GM12878 (cell line): Measurements from ENCODE around the gene NMT1.

Source experiments
- BHLHE40 ChIP-seq, 2 experiments: fragments of 450-650 bp in 1 of 2; IDR thresholded peaks; 2 replicates each; pipeline ENCODE4 v1.6.1; 2011 to 2017; ENCODE audit warnings: low read depth in 2 of 2, borderline replicate concordance in 1 of 2, improper control_type of control experiment in 1 of 2, low read length in 1 of 2, mild to moderate bottlenecking in 1 of 2
- GATAD2B ChIP-seq: fragments of 450-650 bp; conservative IDR thresholded peaks from 2 replicates; pipeline ENCODE4 v1.6.1; 2017; ENCODE audit warnings: low read depth, mild to moderate bottlenecking, moderate library complexity
- JUNB ChIP-seq: IDR thresholded peaks from 2 replicates; pipeline ENCODE4 v1.6.1; 2016; ENCODE audit warnings: antibody characterized with exemption, mild to moderate bottlenecking
- NRF1 ChIP-seq: conservative IDR thresholded peaks from 2 replicates; pipeline ENCODE4 v1.6.1; 2011; ENCODE audit warnings: mild to moderate bottlenecking, low read depth, low read length, improper control_type of control experiment
- TCF3 ChIP-seq: IDR thresholded peaks from 2 replicates; pipeline ENCODE4 v1.6.1; 2012; ENCODE audit warnings: low read depth, mild to moderate bottlenecking, low read length, borderline replicate concordance; ENCODE audit not compliant: insufficient read depth
- YY1 ChIP-seq: IDR thresholded peaks from 2 replicates; pipeline ENCODE4 v1.6.1; 2011; ENCODE audit warnings: low read depth, mild to moderate bottlenecking, low read length
- TF ChIP-seq, protein P1 (sequence below): IDR thresholded peaks from 2 replicates; pipeline ENCODE4 v1.6.1; 2012; ENCODE audit warnings: low read length, inconsistent platforms
- TF ChIP-seq, protein P2 (sequence below): IDR thresholded peaks from 2 replicates; pipeline ENCODE4 v1.6.1; 2011; ENCODE audit warnings: borderline replicate concordance, low read depth, mild to moderate bottlenecking, moderate library complexity, mixed read lengths, low read length; ENCODE audit not compliant: insufficient read depth; ENCODE audit errors: extremely low read length
- TF ChIP-seq, protein P3 (sequence below), 3 experiments: IDR thresholded peaks in 2 of 3; conservative IDR thresholded peaks in 1 of 3; 2 replicates each; pipeline ENCODE4 v1.5.1; 2011; ENCODE audit warnings: low read depth in 3 of 3, low read length in 3 of 3, mild to moderate bottlenecking in 3 of 3, control low read depth in 2 of 3, moderate library complexity in 2 of 3, inconsistent platforms in 1 of 3, mixed read lengths in 1 of 3; ENCODE audit not compliant: control insufficient read depth in 2 of 3, insufficient read depth in 1 of 3; ENCODE audit errors: extremely low read depth in 1 of 3

DNA sequence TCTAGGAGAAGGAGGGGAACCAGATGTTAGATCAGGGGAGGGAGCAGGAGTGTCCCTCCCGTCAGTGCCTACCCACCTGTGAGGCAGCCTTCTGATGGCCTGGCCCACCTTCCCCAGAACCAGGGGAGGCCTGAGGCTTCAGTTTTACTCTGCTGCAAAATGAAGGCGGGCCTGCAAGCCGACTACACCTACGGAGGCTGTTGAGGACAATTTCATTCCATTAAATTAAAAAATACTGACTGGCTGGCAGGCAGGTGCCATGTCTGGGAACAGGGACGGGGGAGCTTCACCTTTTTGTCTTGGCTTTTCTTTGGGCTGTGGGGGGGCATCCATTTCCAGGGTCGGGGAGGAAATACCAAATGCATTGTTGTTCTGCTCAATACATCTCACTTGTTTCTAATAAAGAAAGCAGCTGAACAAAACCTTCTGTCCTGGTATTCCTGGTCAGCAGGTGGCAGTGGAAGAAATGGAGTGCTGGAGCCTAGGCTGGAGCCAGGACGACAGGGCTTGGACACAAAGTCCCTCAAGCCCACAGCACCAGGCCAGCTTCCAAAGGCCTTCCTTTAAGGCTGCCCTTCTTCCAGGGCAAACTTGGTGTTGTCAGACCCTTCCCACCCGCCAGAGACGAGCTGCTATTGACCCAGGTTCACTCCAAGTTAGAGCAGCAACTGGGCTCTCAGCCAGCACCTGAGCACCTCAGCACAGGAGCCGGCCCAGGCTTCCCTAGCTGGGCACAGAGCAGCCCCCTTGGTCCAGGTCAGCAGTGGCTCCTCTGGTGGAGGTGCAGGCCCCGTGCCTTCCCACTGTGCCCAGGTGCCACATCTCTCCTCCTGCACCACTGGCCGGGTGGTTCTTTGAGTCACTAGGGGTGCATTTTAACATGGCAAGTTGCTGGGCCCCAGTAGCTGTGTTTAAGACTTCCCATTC, 47.7 kb downstream of the NMT1 start:
- TF ChIP-seq, protein P1, sequence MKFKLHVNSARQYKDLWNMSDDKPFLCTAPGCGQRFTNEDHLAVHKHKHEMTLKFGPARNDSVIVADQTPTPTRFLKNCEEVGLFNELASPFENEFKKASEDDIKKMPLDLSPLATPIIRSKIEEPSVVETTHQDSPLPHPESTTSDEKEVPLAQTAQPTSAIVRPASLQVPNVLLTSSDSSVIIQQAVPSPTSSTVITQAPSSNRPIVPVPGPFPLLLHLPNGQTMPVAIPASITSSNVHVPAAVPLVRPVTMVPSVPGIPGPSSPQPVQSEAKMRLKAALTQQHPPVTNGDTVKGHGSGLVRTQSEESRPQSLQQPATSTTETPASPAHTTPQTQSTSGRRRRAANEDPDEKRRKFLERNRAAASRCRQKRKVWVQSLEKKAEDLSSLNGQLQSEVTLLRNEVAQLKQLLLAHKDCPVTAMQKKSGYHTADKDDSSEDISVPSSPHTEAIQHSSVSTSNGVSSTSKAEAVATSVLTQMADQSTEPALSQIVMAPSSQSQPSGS, result no peak
- TF ChIP-seq, protein P2, sequence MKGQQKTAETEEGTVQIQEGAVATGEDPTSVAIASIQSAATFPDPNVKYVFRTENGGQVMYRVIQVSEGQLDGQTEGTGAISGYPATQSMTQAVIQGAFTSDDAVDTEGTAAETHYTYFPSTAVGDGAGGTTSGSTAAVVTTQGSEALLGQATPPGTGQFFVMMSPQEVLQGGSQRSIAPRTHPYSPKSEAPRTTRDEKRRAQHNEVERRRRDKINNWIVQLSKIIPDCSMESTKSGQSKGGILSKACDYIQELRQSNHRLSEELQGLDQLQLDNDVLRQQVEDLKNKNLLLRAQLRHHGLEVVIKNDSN, result no peak
- TF ChIP-seq YY1, result no peak
- no peak for TF ChIP-seq NRF1
- no peak for TF ChIP-seq GATAD2B
- TF ChIP-seq, protein P3, sequence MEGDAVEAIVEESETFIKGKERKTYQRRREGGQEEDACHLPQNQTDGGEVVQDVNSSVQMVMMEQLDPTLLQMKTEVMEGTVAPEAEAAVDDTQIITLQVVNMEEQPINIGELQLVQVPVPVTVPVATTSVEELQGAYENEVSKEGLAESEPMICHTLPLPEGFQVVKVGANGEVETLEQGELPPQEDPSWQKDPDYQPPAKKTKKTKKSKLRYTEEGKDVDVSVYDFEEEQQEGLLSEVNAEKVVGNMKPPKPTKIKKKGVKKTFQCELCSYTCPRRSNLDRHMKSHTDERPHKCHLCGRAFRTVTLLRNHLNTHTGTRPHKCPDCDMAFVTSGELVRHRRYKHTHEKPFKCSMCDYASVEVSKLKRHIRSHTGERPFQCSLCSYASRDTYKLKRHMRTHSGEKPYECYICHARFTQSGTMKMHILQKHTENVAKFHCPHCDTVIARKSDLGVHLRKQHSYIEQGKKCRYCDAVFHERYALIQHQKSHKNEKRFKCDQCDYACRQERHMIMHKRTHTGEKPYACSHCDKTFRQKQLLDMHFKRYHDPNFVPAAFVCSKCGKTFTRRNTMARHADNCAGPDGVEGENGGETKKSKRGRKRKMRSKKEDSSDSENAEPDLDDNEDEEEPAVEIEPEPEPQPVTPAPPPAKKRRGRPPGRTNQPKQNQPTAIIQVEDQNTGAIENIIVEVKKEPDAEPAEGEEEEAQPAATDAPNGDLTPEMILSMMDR (IDR thresholded peaks at IDR 0.05 in 2 of 3, conservative IDR thresholded peaks at IDR 0.05 in 1 of 3; ENCODE audit: control insufficient read depth in 2 of 3, extremely low read depth in 1 of 3, insufficient read depth in 1 of 3, low read depth in 3 of 3, low read length in 3 of 3), result no peak
- TF ChIP-seq JUNB, result no peak
- no peak for TF ChIP-seq TCF3
- TF ChIP-seq BHLHE40 (IDR thresholded peaks at IDR 0.05; ENCODE audit: borderline replicate concordance in 1 of 2, low read depth in 2 of 2, low read length in 1 of 2), result no peak
